ENCODE results near the gene NKAP.

The NKAP gene

DNA sequence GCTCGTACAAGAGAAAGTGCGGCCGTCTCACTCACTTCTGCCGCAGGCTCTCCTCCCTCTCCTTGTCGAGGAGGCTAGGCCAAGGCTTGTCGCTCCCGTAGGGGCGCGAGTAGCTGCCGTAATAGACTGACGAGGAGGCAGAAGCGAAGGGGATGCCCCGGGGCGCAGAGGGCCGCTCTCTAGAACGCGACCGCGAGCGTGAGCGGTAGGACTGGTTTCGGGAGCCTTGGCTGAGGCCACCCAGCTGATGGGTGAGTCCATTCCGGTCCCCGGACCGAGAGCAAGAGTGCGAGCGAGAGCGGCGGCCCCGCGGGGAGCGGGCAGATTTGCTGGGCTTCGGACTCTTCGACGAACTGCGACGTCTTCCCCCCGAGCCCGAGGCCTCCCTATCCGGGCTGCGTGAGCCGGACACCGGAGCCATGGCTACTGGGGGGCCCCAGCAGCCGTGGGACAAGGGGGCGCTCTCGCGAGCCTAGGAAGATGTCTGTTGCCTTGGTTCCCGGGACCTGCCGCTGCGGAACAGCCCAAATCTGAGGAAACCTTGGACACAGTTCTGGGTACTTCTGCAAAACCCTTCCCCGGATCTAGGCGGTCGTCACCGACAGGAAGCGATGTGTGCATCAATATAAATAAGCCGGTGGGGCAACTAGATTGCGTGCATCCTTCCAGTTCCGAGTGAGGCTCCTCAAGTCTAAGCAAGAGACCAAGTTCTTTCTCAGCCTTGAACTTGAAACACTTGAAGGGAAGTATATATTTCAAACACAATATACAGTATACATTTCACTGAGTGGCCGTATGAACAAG is at the start of gene NKAP:
NKAP (minus strand) TSS at position 567 of the 804 bp plus-strand sequence; CDS start at position 421, 146 bp downstream.
- no peak for TF ChIP-seq CTCF (conservative IDR thresholded peaks at IDR 0.05; ENCODE audit: low read depth, low read length)
- H3K4me3 ChIP-seq (ENCODE audit: low read depth, low read length) = peak within 1 kb of the TSS; percentile 74
- DNase-seq (ENCODE audit: low read depth) = peak; percentile 96

DNA sequence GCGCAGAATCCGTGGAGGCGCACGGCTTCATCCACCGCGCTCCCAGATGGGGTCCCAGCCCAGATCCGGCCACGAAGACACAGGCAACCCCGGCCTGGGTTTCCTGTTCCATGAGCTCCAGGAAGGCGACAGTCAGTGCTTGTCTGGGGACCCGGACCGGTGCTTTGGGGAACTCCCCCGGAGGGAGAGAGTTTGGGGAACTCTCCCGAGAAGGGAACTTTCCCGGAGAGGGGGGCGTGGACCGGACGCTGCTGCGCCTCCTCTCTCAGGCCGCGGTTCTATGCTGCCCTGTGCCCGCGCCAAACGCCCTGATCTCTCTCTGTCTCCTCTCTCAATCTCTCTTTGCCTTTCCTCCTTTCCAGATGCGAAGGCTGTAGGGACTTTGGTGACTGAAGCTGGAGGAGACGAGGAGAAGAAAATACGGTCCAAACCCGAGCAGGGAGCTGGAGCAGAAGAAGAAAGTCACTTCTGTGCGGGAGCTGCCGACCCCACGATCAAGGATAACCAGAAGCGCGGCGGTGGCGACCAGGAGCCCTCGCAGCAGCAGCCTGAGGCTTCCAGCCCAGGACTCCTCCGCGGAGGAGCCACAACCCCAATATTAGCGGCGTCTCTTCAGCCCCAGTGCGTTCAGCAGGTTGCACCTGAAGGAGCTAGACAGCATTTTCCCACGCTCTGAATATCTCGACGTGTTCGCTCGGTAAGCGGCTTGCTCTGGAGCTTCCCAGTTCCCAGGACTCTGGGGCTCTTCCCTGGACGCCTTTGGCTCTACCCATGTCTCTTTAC is 47.6 kb upstream of the NKAP start:
- TF ChIP-seq CTCF (conservative IDR thresholded peaks at IDR 0.05; ENCODE audit: low read depth, low read length) = no peak
- no peak for DNase-seq (ENCODE audit: low read depth)
- no peak overlapping the region for H3K4me3 ChIP-seq (ENCODE audit: low read depth, low read length)

DNA sequence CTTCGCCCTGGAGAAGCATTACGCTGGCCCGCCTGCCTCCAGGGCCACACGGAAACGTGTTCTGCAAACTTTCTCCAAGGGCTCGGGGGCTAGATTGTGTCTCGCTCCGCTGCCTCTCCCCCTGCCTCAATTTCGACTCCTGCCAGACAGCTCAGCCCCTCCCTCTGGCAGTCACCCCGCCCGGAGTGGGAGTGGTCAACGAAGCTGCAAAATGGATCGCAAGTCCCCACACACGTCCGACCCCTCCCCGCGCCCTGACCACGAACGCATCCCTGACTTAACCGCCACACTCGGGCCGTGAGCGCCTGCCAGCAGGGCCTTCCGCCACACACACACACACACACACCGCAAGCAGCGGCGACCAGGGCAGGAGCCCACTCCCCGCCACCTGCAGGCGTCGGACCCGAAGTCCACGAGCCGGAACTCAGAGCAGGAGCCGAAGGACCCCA is 47.0 kb upstream of the NKAP start:
- no peak for TF ChIP-seq CTCF (conservative IDR thresholded peaks at IDR 0.05; ENCODE audit: low read depth, low read length)

GRCh38 chrX:119989905-119990555 is 46.5 kb upstream of the NKAP start:
- no peak overlapping the region for H3K4me3 ChIP-seq (ENCODE audit: low read depth, low read length)
- TF ChIP-seq CTCF (conservative IDR thresholded peaks at IDR 0.05; ENCODE audit: low read depth, low read length) = no peak
- DNase-seq (ENCODE audit: low read depth) = no peak

More for the DNA sequence above, 47.0 kb upstream of the NKAP start:
- no peak overlapping the region for H3K4me3 ChIP-seq (ENCODE audit: low read depth, low read length)
- DNase-seq (ENCODE audit: low read depth) = no peak

DNA sequence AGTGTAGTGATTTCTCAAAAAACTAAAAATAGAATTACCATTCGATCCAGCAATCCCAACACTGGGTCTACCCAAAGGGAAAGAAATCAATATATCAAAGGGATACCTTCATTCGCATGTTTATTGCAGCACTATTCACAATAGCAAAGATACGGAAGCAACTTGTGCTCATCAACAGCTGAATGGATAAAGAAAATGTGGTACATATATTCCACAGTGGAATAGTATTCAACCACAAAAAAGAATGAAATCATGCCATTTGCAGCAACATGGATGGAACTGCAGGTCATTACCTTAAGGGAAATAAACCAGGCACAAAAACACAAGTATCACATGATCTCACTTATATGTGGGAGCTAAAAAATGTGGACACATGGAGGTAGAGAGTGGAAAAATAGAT is 42.7 kb upstream of the NKAP start:
- no peak overlapping the region for H3K4me3 ChIP-seq (ENCODE audit: low read depth, low read length)
- DNase-seq (ENCODE audit: low read depth) = no peak
- no peak for TF ChIP-seq CTCF (conservative IDR thresholded peaks at IDR 0.05; ENCODE audit: low read depth, low read length)

GRCh38 chrX:119984652-119985051 is 41.1 kb upstream of the NKAP start:
- no peak for DNase-seq (ENCODE audit: low read depth)
- no peak overlapping the region for H3K4me3 ChIP-seq (ENCODE audit: low read depth, low read length)
- no peak for TF ChIP-seq CTCF (conservative IDR thresholded peaks at IDR 0.05; ENCODE audit: low read depth, low read length)

Data from choroid plexus epithelial cell (primary cell).